Measurements from ENCODE around the gene OTX1.

The OTX1 gene

DNA sequence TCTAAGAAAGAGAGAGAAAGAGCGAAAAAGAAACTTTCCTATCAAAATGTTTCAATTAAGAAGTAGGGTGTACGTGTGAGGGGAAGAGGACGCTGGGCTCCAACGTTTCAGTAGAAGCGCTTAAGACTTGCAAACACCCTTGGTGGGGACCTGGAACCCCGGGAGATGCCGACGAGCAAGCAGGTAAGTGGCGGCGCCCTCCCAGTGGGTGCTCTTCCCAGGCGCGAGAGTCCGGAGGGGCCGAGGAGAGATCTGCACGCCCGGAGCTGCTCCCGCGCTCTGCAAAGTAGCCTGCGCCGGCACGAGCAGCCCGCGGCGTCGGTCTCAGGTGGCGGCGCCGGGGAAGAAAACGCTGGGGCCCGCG lies 678 bp upstream of the OTX1 start:
- Histone ChIP-seq H3K9ac (peak overlapping the region; percentile 66; the same call in 1 of the 2 replicates), H4K20me1 (ENCODE audit: insufficient read depth) (no peaks in the 10 kb centered on the region), H3K79me2 (ENCODE audit: insufficient read depth, low read depth) (no peaks in the 10 kb centered on the region), H3K27ac (peak overlapping the region; percentile 65), H2AFZ (ENCODE audit: low read depth) (peak overlapping the region; percentile 88), H3K4me2 (peak overlapping the region; percentile 86), H3K4me3 (IDR thresholded peaks at IDR 0.05; ENCODE audit: insufficient read depth, low read depth, low read length) (peak overlapping the region; percentile 75), H3K27me3 (ENCODE audit: insufficient read depth, low read depth) (no peaks in the 10 kb centered on the region), H3K4me1 (ENCODE audit: low read depth, poor library complexity, severe bottlenecking) (peaks cover 6% of the 10 kb centered on the region), H3K36me3 (ENCODE audit: insufficient read depth) (no peaks in the 10 kb centered on the region)
- TF ChIP-seq, protein P1, sequence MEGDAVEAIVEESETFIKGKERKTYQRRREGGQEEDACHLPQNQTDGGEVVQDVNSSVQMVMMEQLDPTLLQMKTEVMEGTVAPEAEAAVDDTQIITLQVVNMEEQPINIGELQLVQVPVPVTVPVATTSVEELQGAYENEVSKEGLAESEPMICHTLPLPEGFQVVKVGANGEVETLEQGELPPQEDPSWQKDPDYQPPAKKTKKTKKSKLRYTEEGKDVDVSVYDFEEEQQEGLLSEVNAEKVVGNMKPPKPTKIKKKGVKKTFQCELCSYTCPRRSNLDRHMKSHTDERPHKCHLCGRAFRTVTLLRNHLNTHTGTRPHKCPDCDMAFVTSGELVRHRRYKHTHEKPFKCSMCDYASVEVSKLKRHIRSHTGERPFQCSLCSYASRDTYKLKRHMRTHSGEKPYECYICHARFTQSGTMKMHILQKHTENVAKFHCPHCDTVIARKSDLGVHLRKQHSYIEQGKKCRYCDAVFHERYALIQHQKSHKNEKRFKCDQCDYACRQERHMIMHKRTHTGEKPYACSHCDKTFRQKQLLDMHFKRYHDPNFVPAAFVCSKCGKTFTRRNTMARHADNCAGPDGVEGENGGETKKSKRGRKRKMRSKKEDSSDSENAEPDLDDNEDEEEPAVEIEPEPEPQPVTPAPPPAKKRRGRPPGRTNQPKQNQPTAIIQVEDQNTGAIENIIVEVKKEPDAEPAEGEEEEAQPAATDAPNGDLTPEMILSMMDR (conservative IDR thresholded peaks at IDR 0.05; ENCODE audit: low read depth, low read length), result no peak

DNA sequence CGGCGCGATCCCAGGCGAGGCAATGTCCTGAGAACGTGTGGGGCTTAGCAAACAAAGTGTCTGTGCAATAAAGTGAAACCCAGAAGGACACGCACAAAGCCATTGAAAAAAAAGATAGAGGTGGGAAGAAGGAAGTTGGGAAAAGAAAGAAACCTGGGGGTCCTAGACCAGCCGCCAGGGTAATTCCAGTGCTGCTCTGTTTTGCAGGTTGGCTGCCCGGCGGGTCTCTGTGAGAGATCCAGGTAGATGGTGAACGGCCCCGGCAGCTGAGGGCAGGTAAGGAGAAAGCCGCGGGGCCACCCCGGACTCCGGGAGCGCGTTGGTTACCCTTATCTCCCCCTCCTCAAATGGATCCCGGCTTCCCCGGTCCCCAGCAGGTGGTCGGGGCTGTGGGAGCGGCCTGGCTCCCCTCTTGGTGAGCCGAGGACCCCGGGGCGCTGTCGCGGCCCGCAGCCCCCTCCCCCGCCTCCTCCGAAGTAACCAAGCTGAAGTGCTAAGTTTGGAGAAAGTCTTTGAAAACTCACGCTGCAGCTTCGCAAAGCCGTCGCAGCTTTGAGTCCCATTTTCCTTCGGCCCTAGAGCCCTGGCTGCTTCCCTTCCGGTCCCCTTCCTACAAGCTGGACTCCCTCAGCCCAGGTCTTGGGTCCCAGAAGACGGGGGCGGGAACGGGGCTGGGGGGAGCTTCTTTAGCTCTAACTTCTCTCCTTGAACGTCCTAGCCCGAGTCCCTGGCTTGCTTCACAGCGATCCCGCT lies 588 bp downstream of the OTX1 start:
- Histone ChIP-seq H3K9ac (peak overlapping the region; percentile 74), H3K79me2 (ENCODE audit: insufficient read depth, low read depth) (no peaks in the 10 kb centered on the region), H4K20me1 (ENCODE audit: insufficient read depth) (no peaks in the 10 kb centered on the region), H3K27ac (peak overlapping the region; percentile 14; the same call in 1 of the 2 replicates), H3K36me3 (ENCODE audit: insufficient read depth) (no peaks in the 10 kb centered on the region), H3K4me1 (ENCODE audit: low read depth, poor library complexity, severe bottlenecking) (peaks cover 6% of the 10 kb centered on the region), H3K27me3 (ENCODE audit: insufficient read depth, low read depth) (no peaks in the 10 kb centered on the region), H3K4me3 (IDR thresholded peaks at IDR 0.05; ENCODE audit: insufficient read depth, low read depth, low read length) (peak overlapping the region; percentile 82), H3K4me2 (peak overlapping the region; percentile 92), H2AFZ (ENCODE audit: low read depth) (peak overlapping the region; percentile 94)
- TF ChIP-seq, protein P1 (conservative IDR thresholded peaks at IDR 0.05; ENCODE audit: low read depth, low read length), result no peak

DNA sequence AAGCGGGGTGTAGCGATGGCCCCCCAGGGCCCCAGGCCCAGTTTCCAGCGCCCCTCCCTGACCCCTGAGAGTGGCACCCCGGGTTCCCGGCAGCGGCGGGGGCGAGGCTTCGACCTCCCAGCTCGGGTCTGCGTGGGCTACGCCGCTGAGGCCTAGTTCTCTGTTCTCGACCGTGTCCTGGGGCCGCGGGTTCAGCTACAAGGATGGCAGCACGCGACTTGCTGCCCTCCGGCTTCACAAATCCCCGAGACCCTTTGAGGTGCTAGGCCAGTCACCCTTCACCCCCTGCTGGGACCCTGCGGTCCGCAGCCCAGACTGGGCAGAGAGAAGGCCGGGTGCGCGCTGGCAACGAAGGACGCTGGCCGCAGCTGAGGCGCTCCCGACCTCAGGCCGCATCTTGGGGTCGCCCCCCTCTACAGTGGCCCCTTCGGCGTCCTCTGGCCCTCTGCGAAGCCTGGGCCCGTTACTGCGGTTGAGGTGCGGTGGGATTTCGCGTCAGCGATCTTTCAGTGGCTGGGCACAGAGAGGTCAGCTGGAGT lies 1.2 kb downstream of the OTX1 start:
- no peaks in the 10 kb centered on the region for H3K27me3 ChIP-seq (ENCODE audit: insufficient read depth, low read depth)
- H3K4me2 ChIP-seq, result peak overlapping the region; percentile 92; the same call in 1 of the 2 replicates
- peak overlapping the region; percentile 94 for H2AFZ ChIP-seq (ENCODE audit: low read depth)
- TF ChIP-seq, protein P1 (conservative IDR thresholded peaks at IDR 0.05; ENCODE audit: low read depth, low read length), result no peak
- H3K36me3 ChIP-seq (ENCODE audit: insufficient read depth), result no peaks in the 10 kb centered on the region
- H3K4me3 ChIP-seq (IDR thresholded peaks at IDR 0.05; ENCODE audit: insufficient read depth, low read depth, low read length), result no peak overlapping the region
- H3K4me1 ChIP-seq (ENCODE audit: low read depth, poor library complexity, severe bottlenecking), result peaks cover 6% of the 10 kb centered on the region
- no peak overlapping the region for H3K9ac ChIP-seq
- H3K27ac ChIP-seq, result no peak overlapping the region
- H4K20me1 ChIP-seq (ENCODE audit: insufficient read depth), result no peaks in the 10 kb centered on the region
- H3K79me2 ChIP-seq (ENCODE audit: insufficient read depth, low read depth), result no peaks in the 10 kb centered on the region

DNA sequence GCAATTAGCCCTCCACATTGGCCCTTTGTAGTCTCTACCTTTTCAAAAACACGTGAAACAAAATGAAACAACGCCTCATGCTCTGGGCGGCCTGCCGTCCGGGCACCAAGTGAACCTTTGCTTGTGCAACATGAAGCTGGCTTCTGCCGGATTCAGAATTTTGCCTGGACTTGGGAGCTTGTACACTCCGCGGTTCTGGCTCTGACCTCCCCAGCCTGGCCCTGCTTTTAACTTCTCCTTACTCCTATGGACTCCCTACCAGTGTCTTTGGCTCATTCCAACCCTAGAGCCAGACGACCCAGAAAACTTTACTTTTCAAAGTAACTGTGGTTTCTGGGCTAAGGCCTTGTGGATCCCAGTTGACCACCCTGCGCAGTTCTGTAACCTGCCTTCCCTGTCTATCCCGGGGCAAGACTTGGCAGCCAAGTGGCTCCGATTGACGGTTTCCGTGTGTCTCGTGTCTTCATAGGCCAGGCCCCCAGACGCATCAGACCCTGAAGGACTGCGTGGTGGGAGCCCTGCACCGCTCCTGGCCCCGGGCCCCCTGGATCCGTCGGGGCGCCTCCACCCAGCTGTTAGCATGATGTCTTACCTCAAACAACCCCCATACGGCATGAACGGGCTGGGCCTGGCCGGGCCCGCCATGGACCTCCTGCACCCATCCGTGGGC lies 1.9 kb downstream of the OTX1 start:
- Histone ChIP-seq H3K79me2 (ENCODE audit: insufficient read depth, low read depth) (no peaks in the 10 kb centered on the region), H3K4me1 (ENCODE audit: low read depth, poor library complexity, severe bottlenecking) (peaks cover 6% of the 10 kb centered on the region), H2AFZ (ENCODE audit: low read depth) (no peak overlapping the region), H3K27ac (no peak overlapping the region), H3K4me2 (no peak overlapping the region), H3K4me3 (IDR thresholded peaks at IDR 0.05; ENCODE audit: insufficient read depth, low read depth, low read length) (no peak overlapping the region), H4K20me1 (ENCODE audit: insufficient read depth) (no peaks in the 10 kb centered on the region), H3K9ac (no peak overlapping the region), H3K36me3 (ENCODE audit: insufficient read depth) (no peaks in the 10 kb centered on the region), H3K27me3 (ENCODE audit: insufficient read depth, low read depth) (no peaks in the 10 kb centered on the region)
- TF ChIP-seq, protein P1 (conservative IDR thresholded peaks at IDR 0.05; ENCODE audit: low read depth, low read length), result no peak

Measured in KMS-11 (cell line).